A549 (cell line): ENCODE measurements around the gene CFAP46. TPM values are rescaled to one million over a fixed set of nuclear protein-coding genes. Genes with fewer than 3 reads are reported as not detected.

Source experiments
- ATAC-seq, 2 experiments: fragments of 200-7000 bp in 1 of 2; fragments of >200 bp in 1 of 2; cut with Nextera tagmentation in 1 of 2; cut with Tn5 transposase in 1 of 2; 3 replicates each; pipeline versions ENCODE4 v1.8.0 to v1.9.1; 2018 to 2020; ENCODE audit warnings: mild to moderate bottlenecking in 1 of 2, moderate library complexity in 1 of 2
- CTCF ChIA-PET: fragments of 300-600 bp; sonication (Branson Sonifier 250); formaldehyde crosslinking; extraction: SDS; loops from one replicate; lab custom pipeline; 2021; ENCODE audit warnings: antibody characterized with exemption, inconsistent platforms; lab: Yijun Ruan, JAX
- POLR2A ChIA-PET: fragments of 350-600 bp; formaldehyde crosslinking; extraction: SDS; loops from one replicate; lab custom pipeline; 2021; ENCODE audit warnings: antibody characterized with exemption, inconsistent platforms; lab: Yijun Ruan, JAX
- DNase-seq, 2 experiments: peaks; one replicate each; pipeline versions ENCODE4 v3.0.0 to v3.0.0-alpha.2; 2011 to 2016; ENCODE audit warnings: low read depth in 1 of 2, low spot score in 1 of 2
- FAIRE-seq: peaks from 2 replicates; lab custom pipeline; 2011; peaks lifted over from hg19 to GRCh38; lab: Jason Lieb, UNC
- H3K27ac ChIP-seq, 2 experiments: fragments of >200 bp; sonication (Bioruptor Twin); formaldehyde crosslinking; 3 replicates each; pipeline ENCODE4 v1.5.1; 2016 to 2017
- H3K4me1 ChIP-seq: fragments of >200 bp; sonication (Bioruptor Twin); formaldehyde crosslinking; 3 replicates; pipeline ENCODE4 v1.6.1; 2016
- H3K4me2 ChIP-seq: fragments of >200 bp; sonication (Bioruptor Twin); formaldehyde crosslinking; 3 replicates; pipeline ENCODE4 v1.6.1; 2016
- H3K4me3 ChIP-seq: fragments of >200 bp; sonication (Bioruptor Twin); formaldehyde crosslinking; 3 replicates; pipeline ENCODE4 v1.5.1; 2016
- H3K9me3 ChIP-seq: fragments of >200 bp; sonication (Bioruptor Twin); formaldehyde crosslinking; 3 replicates; pipeline ENCODE4 v1.6.1; 2016
- BHLHE40 ChIP-seq: IDR thresholded peaks from 2 replicates; pipeline ENCODE4 v1.6.1; 2012; ENCODE audit warnings: low read depth, low read length, inconsistent platforms
- CBX8 ChIP-seq: fragments of 200-600 bp; sonication (generic); IDR thresholded peaks from 2 replicates; pipeline ENCODE4 v1.6.1; 2016
- EHMT2 ChIP-seq: fragments of 200-600 bp; sonication (generic); IDR thresholded peaks from 2 replicates; pipeline ENCODE4 v1.6.1; 2016; ENCODE audit warnings: antibody characterized with exemption, low read depth, mild to moderate bottlenecking, moderate library complexity
- EP300 ChIP-seq, 2 experiments: fragments of >200 bp; sonication (Bioruptor Twin); formaldehyde crosslinking; IDR thresholded peaks; 2 replicates in 1 of 2; 3 replicates in 1 of 2; pipeline ENCODE4 v1.6.1; 2016 to 2017
- FOSB ChIP-seq: fragments of 250-450 bp; sonication (Bioruptor Pico); IDR thresholded peaks from 2 replicates; pipeline ENCODE4 v1.5.0; 2020; ENCODE audit warnings: mild to moderate bottlenecking, moderate library complexity
- GATA3 ChIP-seq: IDR thresholded peaks from 2 replicates; pipeline ENCODE4 v1.6.1; 2012; ENCODE audit warnings: borderline replicate concordance
- HDAC2 ChIP-seq: fragments of 200-600 bp; sonication (generic); IDR thresholded peaks from 2 replicates; pipeline ENCODE4 v1.6.1; 2016
- HEYL ChIP-seq: fragments of 250-450 bp; sonication (Bioruptor Pico); IDR thresholded peaks from 2 replicates; pipeline ENCODE4 v1.8.0; 2021; ENCODE audit warnings: mild to moderate bottlenecking, moderate library complexity
- KDM5A ChIP-seq: fragments of 200-600 bp; sonication (generic); IDR thresholded peaks from 2 replicates; pipeline ENCODE4 v1.6.1; 2016; ENCODE audit warnings: antibody characterized with exemption, mild to moderate bottlenecking
- MAFK ChIP-seq: fragments of 450-650 bp; IDR thresholded peaks from 2 replicates; pipeline ENCODE4 v1.6.1; 2014; ENCODE audit not compliant: partially characterized antibody
- MYC ChIP-seq: IDR thresholded peaks from 2 replicates; pipeline ENCODE4 v1.6.1; 2012; ENCODE audit warnings: mild to moderate bottlenecking, inconsistent platforms, low read length, improper control_type of control experiment, borderline replicate concordance
- NFE2L2 ChIP-seq: fragments of 150-350 bp; conservative IDR thresholded peaks from 2 replicates; pipeline ENCODE4 v1.6.1; 2014; ENCODE audit warnings: low read length
- NPAS2 ChIP-seq: fragments of 250-450 bp; sonication (Bioruptor Pico); IDR thresholded peaks from 2 replicates; pipeline ENCODE4 v1.8.0; 2022; ENCODE audit warnings: mild to moderate bottlenecking, moderate library complexity, borderline replicate concordance
- POLR2A ChIP-seq: IDR thresholded peaks from 2 replicates; pipeline ENCODE4 v1.6.1; 2012; ENCODE audit warnings: mild to moderate bottlenecking, low read length
- RARB ChIP-seq: fragments of 250-450 bp; sonication (Bioruptor Pico); IDR thresholded peaks from 2 replicates; pipeline ENCODE4 v1.8.0; 2021; ENCODE audit warnings: mild to moderate bottlenecking, moderate library complexity
- RCOR1 ChIP-seq: fragments of 150-350 bp; IDR thresholded peaks from 2 replicates; pipeline ENCODE4 v1.6.1; 2014; ENCODE audit warnings: antibody characterized with exemption, low read length, low read depth
- RFX5 ChIP-seq: fragments of 450-650 bp; IDR thresholded peaks from 2 replicates; pipeline ENCODE4 v1.7.1; 2014; ENCODE audit warnings: antibody characterized with exemption, mild to moderate bottlenecking, moderate library complexity
- SREBF2 ChIP-seq: fragments of 450-650 bp; IDR thresholded peaks from 2 replicates; pipeline ENCODE4 v1.6.1; 2014; ENCODE audit warnings: mild to moderate bottlenecking, moderate library complexity
- TFCP2L1 ChIP-seq: fragments of 250-450 bp; sonication (Bioruptor Pico); IDR thresholded peaks from 2 replicates; pipeline ENCODE4 v1.5.0; 2021; ENCODE audit warnings: mild to moderate bottlenecking
- TP53 ChIP-seq: fragments of 250-450 bp; sonication (Bioruptor Pico); IDR thresholded peaks from 2 replicates; pipeline ENCODE4 v1.5.0; 2021; ENCODE audit warnings: mild to moderate bottlenecking, moderate library complexity
- ZNF302 ChIP-seq: fragments of 250-450 bp; sonication (Bioruptor Pico); IDR thresholded peaks from 2 replicates; pipeline ENCODE4 v1.9.0; 2021; ENCODE audit warnings: inconsistent platforms, mild to moderate bottlenecking, moderate library complexity
- WGBS: methylation state at CpG from one replicate; pipeline ENCODE4 v1.1.6; 2017; ENCODE audit errors: missing lambda C conversion rate; 5-methylcytosine and 5-hydroxymethylcytosine counted together
- polyA plus RNA-seq, 4 experiments: library from polyadenylated mRNA; depleted of rRNA in 3 of 4; stranded (reverse); fragments of >200 nt; fragmentation: RNase III in 1 of 4; extraction: RNeasy Plus Mini Kit Qiagen cat#74134 plus additional on column Dnase treatment in 1 of 4; gene quantifications; 2 replicates in 3 of 4; 3 replicates in 1 of 4; pipeline ENCODE4 v1.2.3, GENCODE V29; 2011 to 2017
- TF ChIP-seq, protein P1 (sequence below): IDR thresholded peaks from 2 replicates; pipeline ENCODE4 v1.6.1; 2012
- TF ChIP-seq, protein P2 (sequence below): fragments of >200 bp; sonication (Bioruptor Twin); formaldehyde crosslinking; IDR thresholded peaks from 3 replicates; pipeline ENCODE4 v1.6.1; 2016
- TF ChIP-seq, protein P3 (sequence below): fragments of 200-600 bp; sonication (generic); IDR thresholded peaks from 2 replicates; pipeline ENCODE4 v1.6.1; 2016; ENCODE audit warnings: antibody characterized with exemption, mild to moderate bottlenecking, moderate library complexity
- TF ChIP-seq, protein P4 (sequence below): IDR thresholded peaks from 2 replicates; pipeline ENCODE4 v1.6.1; 2012; ENCODE audit warnings: low read depth, borderline replicate concordance
- TF ChIP-seq, protein P5 (sequence below): fragments of 150-350 bp; IDR thresholded peaks from 2 replicates; pipeline ENCODE4 v1.6.1; 2014; ENCODE audit warnings: low read depth, mild to moderate bottlenecking, low read length

Gene CFAP46
- polyA plus RNA-seq, 2 of the 4 experiments (the other 2 are of a cell fraction): 0.88 to 1.8 TPM

- DNase-seq: no peak
- ChIA-PET CTCF (no interaction called here), POLR2A (no interaction called here)
- WGBS: 39% methylated on average over 28 of the region's 34 CpGs
- Histone ChIP-seq H3K4me3 (no peak overlapping the region), H3K9me3 (no peaks in the 10 kb centered on the region), H3K4me1 (no peaks in the 10 kb centered on the region), H3K27ac (no peak overlapping the region), H3K4me2 (no peak overlapping the region)
- FAIRE-seq: no peak
- ATAC-seq: no peak
- no peak for TF ChIP-seq HDAC2
- no peak for TF ChIP-seq KDM5A
- TF ChIP-seq EHMT2: no peak
- no peak for TF ChIP-seq ZNF302 (CRISPR knock-in tag)
- TF ChIP-seq TP53 (CRISPR knock-in tag): no peak
- no peak for TF ChIP-seq TFCP2L1 (CRISPR knock-in tag)
- TF ChIP-seq MYC: no peak
- TF ChIP-seq FOSB: no peak
- TF ChIP-seq, protein P1, sequence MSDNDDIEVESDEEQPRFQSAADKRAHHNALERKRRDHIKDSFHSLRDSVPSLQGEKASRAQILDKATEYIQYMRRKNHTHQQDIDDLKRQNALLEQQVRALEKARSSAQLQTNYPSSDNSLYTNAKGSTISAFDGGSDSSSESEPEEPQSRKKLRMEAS: no peak
- TF ChIP-seq EP300 (IDR thresholded peaks at IDR 0.05): no peak
- TF ChIP-seq NPAS2 (CRISPR knock-in tag): no peak
- TF ChIP-seq CBX8: no peak
- TF ChIP-seq RFX5: no peak
- TF ChIP-seq, protein P2, sequence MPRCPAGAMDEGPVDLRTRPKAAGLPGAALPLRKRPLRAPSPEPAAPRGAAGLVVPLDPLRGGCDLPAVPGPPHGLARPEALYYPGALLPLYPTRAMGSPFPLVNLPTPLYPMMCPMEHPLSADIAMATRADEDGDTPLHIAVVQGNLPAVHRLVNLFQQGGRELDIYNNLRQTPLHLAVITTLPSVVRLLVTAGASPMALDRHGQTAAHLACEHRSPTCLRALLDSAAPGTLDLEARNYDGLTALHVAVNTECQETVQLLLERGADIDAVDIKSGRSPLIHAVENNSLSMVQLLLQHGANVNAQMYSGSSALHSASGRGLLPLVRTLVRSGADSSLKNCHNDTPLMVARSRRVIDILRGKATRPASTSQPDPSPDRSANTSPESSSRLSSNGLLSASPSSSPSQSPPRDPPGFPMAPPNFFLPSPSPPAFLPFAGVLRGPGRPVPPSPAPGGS: no peak
- TF ChIP-seq RARB (CRISPR knock-in tag): no peak
- TF ChIP-seq SREBF2: no peak
- no peak for TF ChIP-seq RCOR1
- TF ChIP-seq, protein P3, sequence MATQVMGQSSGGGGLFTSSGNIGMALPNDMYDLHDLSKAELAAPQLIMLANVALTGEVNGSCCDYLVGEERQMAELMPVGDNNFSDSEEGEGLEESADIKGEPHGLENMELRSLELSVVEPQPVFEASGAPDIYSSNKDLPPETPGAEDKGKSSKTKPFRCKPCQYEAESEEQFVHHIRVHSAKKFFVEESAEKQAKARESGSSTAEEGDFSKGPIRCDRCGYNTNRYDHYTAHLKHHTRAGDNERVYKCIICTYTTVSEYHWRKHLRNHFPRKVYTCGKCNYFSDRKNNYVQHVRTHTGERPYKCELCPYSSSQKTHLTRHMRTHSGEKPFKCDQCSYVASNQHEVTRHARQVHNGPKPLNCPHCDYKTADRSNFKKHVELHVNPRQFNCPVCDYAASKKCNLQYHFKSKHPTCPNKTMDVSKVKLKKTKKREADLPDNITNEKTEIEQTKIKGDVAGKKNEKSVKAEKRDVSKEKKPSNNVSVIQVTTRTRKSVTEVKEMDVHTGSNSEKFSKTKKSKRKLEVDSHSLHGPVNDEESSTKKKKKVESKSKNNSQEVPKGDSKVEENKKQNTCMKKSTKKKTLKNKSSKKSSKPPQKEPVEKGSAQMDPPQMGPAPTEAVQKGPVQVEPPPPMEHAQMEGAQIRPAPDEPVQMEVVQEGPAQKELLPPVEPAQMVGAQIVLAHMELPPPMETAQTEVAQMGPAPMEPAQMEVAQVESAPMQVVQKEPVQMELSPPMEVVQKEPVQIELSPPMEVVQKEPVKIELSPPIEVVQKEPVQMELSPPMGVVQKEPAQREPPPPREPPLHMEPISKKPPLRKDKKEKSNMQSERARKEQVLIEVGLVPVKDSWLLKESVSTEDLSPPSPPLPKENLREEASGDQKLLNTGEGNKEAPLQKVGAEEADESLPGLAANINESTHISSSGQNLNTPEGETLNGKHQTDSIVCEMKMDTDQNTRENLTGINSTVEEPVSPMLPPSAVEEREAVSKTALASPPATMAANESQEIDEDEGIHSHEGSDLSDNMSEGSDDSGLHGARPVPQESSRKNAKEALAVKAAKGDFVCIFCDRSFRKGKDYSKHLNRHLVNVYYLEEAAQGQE: no peak
- TF ChIP-seq BHLHE40: no peak
- no peak for TF ChIP-seq POLR2A
These were observed 23.6 kb downstream of the CFAP46 start for GRCh38 chr10:132918617-132919373.

DNA sequence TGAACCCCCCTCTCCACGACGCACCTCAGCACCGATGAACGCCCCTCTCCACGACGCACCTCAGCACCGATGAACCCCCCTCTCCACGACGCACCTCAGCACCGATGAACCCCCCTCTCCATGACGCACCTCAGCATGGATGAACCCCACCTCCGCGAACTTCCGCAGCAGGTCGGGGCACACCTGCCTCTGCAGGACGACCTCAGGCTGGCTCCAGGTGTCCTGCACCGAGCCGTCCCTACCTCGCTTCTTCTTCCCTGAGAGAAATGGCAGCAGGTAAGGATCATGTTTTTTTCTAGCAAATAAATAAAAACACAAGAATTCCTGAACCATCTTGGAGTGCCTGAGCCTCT is 24.1 kb downstream of the CFAP46 start:
- DNase-seq: no peak
- Histone ChIP-seq H3K4me1 (no peaks in the 10 kb centered on the region), H3K9me3 (no peaks in the 10 kb centered on the region), H3K4me3 (no peak overlapping the region), H3K27ac (no peak overlapping the region), H3K4me2 (no peak overlapping the region)
- POLR2A ChIA-PET: no interaction called here
- ATAC-seq: no peak
- no peak for FAIRE-seq
- 47% methylated on average over 8 of the region's 19 CpGs for WGBS
- CTCF ChIA-PET: no interaction called here
- TF ChIP-seq TP53 (CRISPR knock-in tag) (no peak), HDAC2 (no peak), CBX8 (no peak), HEYL (CRISPR knock-in tag) (no peak), GATA3 (no peak), EHMT2 (no peak), RCOR1 (no peak), BHLHE40 (no peak), NFE2L2 (no peak), MAFK (no peak)
- TF ChIP-seq, protein P4, sequence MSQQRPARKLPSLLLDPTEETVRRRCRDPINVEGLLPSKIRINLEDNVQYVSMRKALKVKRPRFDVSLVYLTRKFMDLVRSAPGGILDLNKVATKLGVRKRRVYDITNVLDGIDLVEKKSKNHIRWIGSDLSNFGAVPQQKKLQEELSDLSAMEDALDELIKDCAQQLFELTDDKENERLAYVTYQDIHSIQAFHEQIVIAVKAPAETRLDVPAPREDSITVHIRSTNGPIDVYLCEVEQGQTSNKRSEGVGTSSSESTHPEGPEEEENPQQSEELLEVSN: no peak
- TF ChIP-seq, protein P5, sequence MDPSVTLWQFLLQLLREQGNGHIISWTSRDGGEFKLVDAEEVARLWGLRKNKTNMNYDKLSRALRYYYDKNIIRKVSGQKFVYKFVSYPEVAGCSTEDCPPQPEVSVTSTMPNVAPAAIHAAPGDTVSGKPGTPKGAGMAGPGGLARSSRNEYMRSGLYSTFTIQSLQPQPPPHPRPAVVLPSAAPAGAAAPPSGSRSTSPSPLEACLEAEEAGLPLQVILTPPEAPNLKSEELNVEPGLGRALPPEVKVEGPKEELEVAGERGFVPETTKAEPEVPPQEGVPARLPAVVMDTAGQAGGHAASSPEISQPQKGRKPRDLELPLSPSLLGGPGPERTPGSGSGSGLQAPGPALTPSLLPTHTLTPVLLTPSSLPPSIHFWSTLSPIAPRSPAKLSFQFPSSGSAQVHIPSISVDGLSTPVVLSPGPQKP: no peak
